IMR-90 (cell line): ENCODE measurements around the gene SGCE. TPM values are rescaled to one million over a fixed set of nuclear protein-coding genes. Genes with fewer than 3 reads are reported as not detected.

Source experiments
- ATAC-seq: fragments of 200-7000 bp; cut with Tn5 transposase; 2 replicates; pipeline ENCODE4 v1.9.1; 2020; ENCODE audit warnings: low read depth, mild to moderate bottlenecking, moderate library complexity
- BruUV-seq: library from RNA; stranded (reverse); fragments of 400-500 nt; replicated peaks from 2 replicates; lab custom pipeline; 2021; lab: Mats Ljungman, UMichigan
- CTCF ChIA-PET: fragments of 300-600 bp; formaldehyde crosslinking; extraction: SDS; loops from one replicate; lab custom pipeline; 2021; ENCODE audit warnings: antibody characterized with exemption; lab: Yijun Ruan, JAX
- POLR2A ChIA-PET: fragments of 300-600 bp; sonication (Branson Sonifier 250); formaldehyde crosslinking; loops from one replicate; lab custom pipeline; 2022; ENCODE audit warnings: antibody characterized with exemption; ENCODE audit not compliant: unreplicated experiment; lab: Charles Lee
- DNase-seq: peaks from one replicate; pipeline ENCODE4 v3.0.0; 2013
- H2AFZ ChIP-seq: replicated peaks from 2 replicates; pipeline ENCODE3; 2013; ENCODE audit warnings: low read length, mild to moderate bottlenecking; ENCODE audit not compliant: poor library complexity
- H2AK5ac ChIP-seq: 2 replicates; pipeline ENCODE4 v1.6.1; 2013; ENCODE audit warnings: low read depth, low read length, inconsistent platforms
- H2AK9ac ChIP-seq: replicated peaks from 2 replicates; pipeline ENCODE3; 2013; ENCODE audit warnings: mild to moderate bottlenecking, low read depth, low read length, moderate library complexity; ENCODE audit not compliant: poor library complexity
- H2BK120ac ChIP-seq: 2 replicates; pipeline ENCODE4 v1.6.1; 2013; ENCODE audit warnings: low read depth, low read length, inconsistent platforms
- H2BK15ac ChIP-seq: 3 replicates; pipeline ENCODE4 v1.6.1; 2013; ENCODE audit warnings: low read depth, low read length, inconsistent platforms
- H2BK20ac ChIP-seq: 2 replicates; pipeline ENCODE4 v1.6.1; 2013; ENCODE audit warnings: low read depth, mild to moderate bottlenecking, inconsistent platforms, low read length, moderate library complexity
- H2BK5ac ChIP-seq: 2 replicates; pipeline ENCODE4 v1.6.1; 2013; ENCODE audit warnings: mild to moderate bottlenecking, low read depth, low read length, inconsistent platforms; ENCODE audit not compliant: poor library complexity, severe bottlenecking
- H3K14ac ChIP-seq: replicated peaks from 2 replicates; pipeline ENCODE4 v1.6.1; 2013; ENCODE audit warnings: low read depth, low read length, inconsistent platforms
- H3K18ac ChIP-seq: 2 replicates; pipeline ENCODE4 v1.6.1; 2013; ENCODE audit warnings: low read depth, low read length, control low read depth
- H3K23ac ChIP-seq: 2 replicates; pipeline ENCODE4 v1.6.1; 2013; ENCODE audit warnings: low read depth, low read length, inconsistent platforms
- H3K27ac ChIP-seq: 2 replicates; pipeline ENCODE4 v1.5.1; 2013; ENCODE audit warnings: mild to moderate bottlenecking, control low read depth, low read length; ENCODE audit not compliant: insufficient read depth
- H3K27me3 ChIP-seq: 2 replicates; pipeline ENCODE4 v1.6.1; 2013; ENCODE audit warnings: low read length; ENCODE audit not compliant: control insufficient read depth, insufficient read depth
- H3K36me3 ChIP-seq: 2 replicates; pipeline ENCODE4 v1.6.1; 2013; ENCODE audit warnings: low read length, mixed read lengths; ENCODE audit not compliant: control insufficient read depth, insufficient read depth
- H3K4ac ChIP-seq: 2 replicates; pipeline ENCODE4 v1.6.1; 2013; ENCODE audit warnings: low read depth, low read length, inconsistent platforms
- H3K4me1 ChIP-seq: 2 replicates; pipeline ENCODE4 v1.6.1; 2013; ENCODE audit warnings: low read length, mixed read lengths; ENCODE audit not compliant: control insufficient read depth, insufficient read depth
- H3K4me2 ChIP-seq: 2 replicates; pipeline ENCODE4 v1.6.1; 2013; ENCODE audit warnings: low read depth, mild to moderate bottlenecking, control low read depth, low read length, moderate library complexity
- H3K4me3 ChIP-seq: 2 replicates; pipeline ENCODE4 v1.5.1; 2013; ENCODE audit warnings: low read depth, mild to moderate bottlenecking, control low read depth, low read length, moderate library complexity; ENCODE audit not compliant: insufficient read depth
- H3K56ac ChIP-seq: 2 replicates; pipeline ENCODE4 v1.6.1; 2013; ENCODE audit warnings: low read length, inconsistent platforms; ENCODE audit not compliant: insufficient read depth; ENCODE audit errors: extremely low read depth
- H3K79me1 ChIP-seq, 2 experiments: 2 replicates each; pipeline ENCODE4 v1.6.1; 2013; ENCODE audit warnings: low read length in 2 of 2, inconsistent platforms in 1 of 2, low read depth in 1 of 2
- H3K9ac ChIP-seq: 2 replicates; pipeline ENCODE4 v1.6.1; 2013; ENCODE audit warnings: low read depth, low read length, control low read depth
- H3K9me1 ChIP-seq: 2 replicates; pipeline ENCODE4 v1.6.1; 2013; ENCODE audit warnings: low read length, inconsistent platforms; ENCODE audit not compliant: insufficient read depth
- H3K9me3 ChIP-seq: 2 replicates; pipeline ENCODE4 v1.6.1; 2013; ENCODE audit warnings: low read length; ENCODE audit not compliant: control insufficient read depth, insufficient read depth
- H4K20me1 ChIP-seq: 2 replicates; pipeline ENCODE4 v1.6.1; 2013; ENCODE audit warnings: low read length, inconsistent platforms; ENCODE audit not compliant: insufficient read depth
- H4K5ac ChIP-seq: 2 replicates; pipeline ENCODE4 v1.6.1; 2013; ENCODE audit warnings: mild to moderate bottlenecking, low read depth, low read length, control low read depth
- H4K8ac ChIP-seq, 2 experiments: 2 replicates each; pipeline ENCODE4 v1.6.1; 2013; ENCODE audit warnings: low read depth in 2 of 2, low read length in 2 of 2, control low read depth in 1 of 2, inconsistent platforms in 1 of 2
- H4K91ac ChIP-seq: 2 replicates; pipeline ENCODE4 v1.6.1; 2013; ENCODE audit warnings: low read depth, low read length, inconsistent platforms; ENCODE audit not compliant: insufficient read depth
- FOS ChIP-seq: fragments of 150-350 bp; IDR thresholded peaks from 2 replicates; pipeline ENCODE4 v1.6.1; 2016; ENCODE audit warnings: low read depth, low read length
- MAZ ChIP-seq: IDR thresholded peaks from 2 replicates; pipeline ENCODE4 v1.6.1; 2012; ENCODE audit warnings: low read depth, mild to moderate bottlenecking, low read length, improper control_type of control experiment, moderate library complexity, borderline replicate concordance
- MXI1 ChIP-seq: IDR thresholded peaks from 2 replicates; pipeline ENCODE4 v1.6.1; 2012; ENCODE audit warnings: low read depth, mild to moderate bottlenecking, low read length, moderate library complexity, borderline replicate concordance
- RFX5 ChIP-seq: IDR thresholded peaks from 2 replicates; pipeline ENCODE4 v1.8.0; 2012; ENCODE audit warnings: low read depth, mild to moderate bottlenecking, low read length, moderate library complexity
- whole genome bisulfite sequencing, 2 experiments: methylation state at CpG; one replicate each; pipeline versions ENCODE4 v1.1.5 to v1.1.7; 2013; ENCODE audit warnings: missing lambda C conversion rate in 2 of 2; ENCODE audit not compliant: insufficient read length in 1 of 2; ENCODE audit errors: extremely low coverage in 2 of 2; 5-methylcytosine and 5-hydroxymethylcytosine counted together
- dilution Hi-C: fragments of 300-500 bp; cut with HindIII; formaldehyde crosslinking; loops from one replicate; pipeline ENCODE4 v1.14.3; 2018; ENCODE audit warnings: low sequenced_read_pairs; ENCODE audit not compliant: unreplicated experiment
- in situ Hi-C: fragments of 300-500 bp; cut with MboI; formaldehyde crosslinking; loops from 3 replicates; pipeline ENCODE4 v1.14.3; 2019; ENCODE audit warnings: low sequenced_read_pairs, inconsistent platforms, mixed read lengths
- intact Hi-C: fragments of 100-400 bp; cut with micrococcal nuclease; formaldehyde crosslinking; loops from 2 replicates; pipeline ENCODE4 v1.10.0; 2022
- polyA plus RNA-seq, 3 experiments: library from polyadenylated mRNA; depleted of rRNA; stranded (reverse); fragments of >200 nt; gene quantifications; 2 replicates each; pipeline ENCODE4 v1.2.3, GENCODE V29; 2012; ENCODE audit warnings: low replicate concordance in 1 of 3
- total RNA-seq: library from RNA; depleted of rRNA; stranded (reverse); fragments of >200 nt; gene quantifications from 2 replicates; pipeline ENCODE4 v1.2.3, GENCODE V29; 2012
- TF ChIP-seq, protein P1 (sequence below): conservative IDR thresholded peaks from 2 replicates; pipeline ENCODE4 v1.5.1; 2012; ENCODE audit warnings: mild to moderate bottlenecking, low read depth, low read length, improper control_type of control experiment
- TF ChIP-seq, protein P2 (sequence below): fragments of 150-350 bp; IDR thresholded peaks from 2 replicates; pipeline ENCODE4 v1.6.1; 2016; ENCODE audit warnings: low read depth, mild to moderate bottlenecking, low read length, moderate library complexity, borderline replicate concordance

SGCE gene
- total and polyA plus RNA-seq, 2 of the 4 experiments (the other 2 are of a cell fraction): 39.4 to 40.5 TPM

DNA sequence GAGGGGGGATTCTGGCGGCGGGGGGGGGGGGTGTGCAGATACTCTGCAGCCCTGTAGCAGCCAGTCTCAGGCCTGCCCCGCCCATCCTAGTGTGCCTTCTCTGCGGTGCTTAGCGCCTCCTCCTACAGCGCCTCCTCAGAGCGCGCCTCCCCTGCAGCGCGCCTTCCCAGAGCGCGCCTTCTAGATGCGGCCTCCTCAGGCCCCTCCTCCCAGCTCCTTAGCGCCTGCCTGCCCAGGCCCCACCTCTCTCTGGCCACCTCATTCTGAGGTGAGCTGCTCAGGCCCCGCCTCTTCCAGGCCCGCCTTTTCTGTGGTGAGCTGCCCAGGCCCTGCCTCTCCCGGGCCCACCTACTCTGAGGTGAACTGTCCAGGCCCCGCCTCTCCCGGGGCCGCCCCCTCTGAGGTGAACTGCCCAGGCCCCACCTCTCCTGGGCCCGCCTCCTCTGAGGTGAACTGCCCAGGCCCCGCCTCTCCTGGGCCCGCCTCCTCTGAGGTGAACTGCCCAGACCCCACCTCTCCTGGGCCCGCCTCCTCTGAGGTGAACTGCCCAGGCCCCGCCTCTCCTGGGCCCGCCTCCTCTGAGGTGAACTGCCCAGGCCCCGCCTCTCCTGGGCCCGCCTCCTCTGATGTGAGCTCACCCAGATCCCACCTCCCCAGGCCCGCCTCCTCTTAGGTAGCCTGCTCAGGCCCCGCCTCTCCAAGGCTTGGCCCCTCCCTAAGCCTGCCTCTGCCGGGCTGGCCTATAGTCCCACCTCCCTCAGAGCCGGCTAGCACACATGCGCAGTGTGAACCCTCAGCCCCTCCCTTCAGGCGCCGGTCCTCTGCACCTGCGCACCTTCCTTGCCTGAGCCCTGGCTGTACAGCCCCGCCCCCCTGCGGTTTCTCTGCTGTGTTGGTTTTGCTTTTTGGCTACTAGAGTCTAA is 2.1 kb upstream of the SGCE start:
- peak overlapping the region; percentile 58 for H3K4me3 ChIP-seq
- H2BK20ac ChIP-seq: no peak overlapping the region
- CTCF ChIA-PET: interaction anchor here (2.0 kb wide), 1 partner anchor 11 kb away, joined by 7 read pairs; no protein-coding TSS in a partner anchor
- no peak overlapping the region for H2BK15ac ChIP-seq
- intact Hi-C loops (loop anchor here (2.0 to 10.0 kb wide), 3 partner anchors 39 to 371 kb away; no protein-coding TSS in a partner anchor), in situ Hi-C loops (loop anchor here (10.0 kb wide), 1 partner anchor 373 kb away; no protein-coding TSS in a partner anchor), dilution Hi-C loops (no loop called here)
- H4K8ac ChIP-seq: no peak overlapping the region
- no peak overlapping the region for H3K27ac ChIP-seq
- H2BK5ac ChIP-seq: no peak overlapping the region
- no peaks in the 10 kb centered on the region for H3K36me3 ChIP-seq
- no peak overlapping the region for H2BK120ac ChIP-seq
- no peak overlapping the region for H3K14ac ChIP-seq
- peaks cover 8 to 9% of the 10 kb centered on the region in 2 experiments; a peak in 3 of 4 replicates for H3K79me1 ChIP-seq
- WGBS, 2 experiments: 42% methylated on average over 20 of the region's 38 CpGs; no CpG with 5 or more reads in 1 of the 2 experiments
- H3K4ac ChIP-seq: no peak overlapping the region
- peak overlapping the region; percentile 89 for H2AFZ ChIP-seq
- TF ChIP-seq FOS (no peak), RFX5 (no peak), MAZ (0 out of 2 replicates have a peak, but pooled peaks have one; percentile 47), MXI1 (no peak)
- TF ChIP-seq, protein P1, sequence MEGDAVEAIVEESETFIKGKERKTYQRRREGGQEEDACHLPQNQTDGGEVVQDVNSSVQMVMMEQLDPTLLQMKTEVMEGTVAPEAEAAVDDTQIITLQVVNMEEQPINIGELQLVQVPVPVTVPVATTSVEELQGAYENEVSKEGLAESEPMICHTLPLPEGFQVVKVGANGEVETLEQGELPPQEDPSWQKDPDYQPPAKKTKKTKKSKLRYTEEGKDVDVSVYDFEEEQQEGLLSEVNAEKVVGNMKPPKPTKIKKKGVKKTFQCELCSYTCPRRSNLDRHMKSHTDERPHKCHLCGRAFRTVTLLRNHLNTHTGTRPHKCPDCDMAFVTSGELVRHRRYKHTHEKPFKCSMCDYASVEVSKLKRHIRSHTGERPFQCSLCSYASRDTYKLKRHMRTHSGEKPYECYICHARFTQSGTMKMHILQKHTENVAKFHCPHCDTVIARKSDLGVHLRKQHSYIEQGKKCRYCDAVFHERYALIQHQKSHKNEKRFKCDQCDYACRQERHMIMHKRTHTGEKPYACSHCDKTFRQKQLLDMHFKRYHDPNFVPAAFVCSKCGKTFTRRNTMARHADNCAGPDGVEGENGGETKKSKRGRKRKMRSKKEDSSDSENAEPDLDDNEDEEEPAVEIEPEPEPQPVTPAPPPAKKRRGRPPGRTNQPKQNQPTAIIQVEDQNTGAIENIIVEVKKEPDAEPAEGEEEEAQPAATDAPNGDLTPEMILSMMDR: no peak
- TF ChIP-seq, protein P2, sequence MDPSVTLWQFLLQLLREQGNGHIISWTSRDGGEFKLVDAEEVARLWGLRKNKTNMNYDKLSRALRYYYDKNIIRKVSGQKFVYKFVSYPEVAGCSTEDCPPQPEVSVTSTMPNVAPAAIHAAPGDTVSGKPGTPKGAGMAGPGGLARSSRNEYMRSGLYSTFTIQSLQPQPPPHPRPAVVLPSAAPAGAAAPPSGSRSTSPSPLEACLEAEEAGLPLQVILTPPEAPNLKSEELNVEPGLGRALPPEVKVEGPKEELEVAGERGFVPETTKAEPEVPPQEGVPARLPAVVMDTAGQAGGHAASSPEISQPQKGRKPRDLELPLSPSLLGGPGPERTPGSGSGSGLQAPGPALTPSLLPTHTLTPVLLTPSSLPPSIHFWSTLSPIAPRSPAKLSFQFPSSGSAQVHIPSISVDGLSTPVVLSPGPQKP: no peak
- no peak overlapping the region for H2AK5ac ChIP-seq
- H4K20me1 ChIP-seq: no peaks in the 10 kb centered on the region
- DNase-seq (peak; percentile 90), ATAC-seq (peak; percentile 91)
- no peak overlapping the region for H4K91ac ChIP-seq
- no peak overlapping the region for H3K9ac ChIP-seq
- H3K18ac ChIP-seq: no peak overlapping the region
- H3K23ac ChIP-seq: no peak overlapping the region
- H3K9me3 ChIP-seq: no peaks in the 10 kb centered on the region
- H3K4me1 ChIP-seq: no peaks in the 10 kb centered on the region
- no TSS peak for BruUV-seq
- no peaks in the 10 kb centered on the region for H3K9me1 ChIP-seq
- no peaks in the 10 kb centered on the region for H3K27me3 ChIP-seq
- POLR2A ChIA-PET: no interaction called here
- peak overlapping the region; percentile 46 for H3K4me2 ChIP-seq
- H3K56ac ChIP-seq: no peak overlapping the region
- H2AK9ac ChIP-seq: no peak overlapping the region
- H4K5ac ChIP-seq: no peak overlapping the region
